ACC112 (cell line): Measurements from ENCODE around the gene GABBR2.

ENCODE experiments used
- H2AFZ ChIP-seq: fragments of 200-600 bp; sonication (generic); one replicate; pipeline ENCODE4 v1.6.0; 2017; ENCODE audit warnings: antibody characterized with exemption, low read length; ENCODE audit not compliant: unreplicated experiment
- H3K27ac ChIP-seq: fragments of 200-600 bp; sonication (generic); 2 replicates; pipeline ENCODE4 v1.5.1; 2014; ENCODE audit warnings: low read depth, mild to moderate bottlenecking, antibody characterized with exemption, low read length, moderate library complexity
- H3K27me3 ChIP-seq: fragments of 200-600 bp; sonication (generic); 2 replicates; pipeline ENCODE4 v1.6.1; 2014; ENCODE audit warnings: mild to moderate bottlenecking, antibody characterized with exemption, low read length, moderate library complexity, mixed read lengths; ENCODE audit not compliant: insufficient read depth
- H3K36me3 ChIP-seq: fragments of 200-600 bp; sonication (generic); 2 replicates; pipeline ENCODE4 v1.6.1; 2016; ENCODE audit warnings: mild to moderate bottlenecking, antibody characterized with exemption, low read length, moderate library complexity, mixed read lengths; ENCODE audit not compliant: insufficient read depth
- H3K4me1 ChIP-seq: fragments of 200-600 bp; sonication (generic); one replicate; pipeline ENCODE4 v1.6.1; 2016; ENCODE audit warnings: low read length, mixed read lengths; ENCODE audit not compliant: insufficient read depth, unreplicated experiment, control insufficient read depth
- H3K4me3 ChIP-seq: fragments of 200-600 bp; sonication (generic); 2 replicates; pipeline ENCODE4 v1.5.1; 2014; ENCODE audit warnings: mild to moderate bottlenecking, low read depth, low read length
- H3K79me2 ChIP-seq: fragments of 200-600 bp; sonication (generic); one replicate; pipeline ENCODE4 v1.6.0; 2016; ENCODE audit warnings: low read length; ENCODE audit not compliant: control insufficient read depth, unreplicated experiment, insufficient read depth

GABBR2 gene

DNA sequence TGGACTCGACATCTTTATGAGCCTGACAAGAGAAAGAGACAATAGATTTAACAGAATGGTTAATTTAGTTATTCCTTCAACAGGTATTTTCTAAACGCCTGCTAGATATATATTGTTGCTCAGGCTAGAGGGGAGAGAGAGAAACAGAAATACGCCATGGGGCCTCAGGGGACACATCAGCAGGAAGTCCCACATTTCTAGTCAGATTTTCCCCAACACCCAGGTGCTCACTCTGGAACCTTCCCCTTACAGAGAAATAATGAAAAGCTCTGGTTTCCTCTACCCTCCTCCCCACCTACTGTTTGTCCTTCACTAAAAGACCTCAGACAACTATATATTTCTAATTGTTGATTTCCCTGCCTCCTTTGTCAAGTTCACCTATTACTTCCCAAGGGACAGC is 323.0 kb downstream of the GABBR2 start:
- no peak overlapping the region for H3K27ac ChIP-seq
- H3K36me3 ChIP-seq: no peaks in the 10 kb centered on the region
- H3K4me3 ChIP-seq: no peak overlapping the region
- no peak overlapping the region for H2AFZ ChIP-seq
- no peaks in the 10 kb centered on the region for H3K27me3 ChIP-seq
- no peaks in the 10 kb centered on the region for H3K79me2 ChIP-seq
- H3K4me1 ChIP-seq: peaks cover 3% of the 10 kb centered on the region

GRCh38 chr9:98383758-98384157 is 325.0 kb downstream of the GABBR2 start:
- peaks cover 21% of the 10 kb centered on the region for H3K4me1 ChIP-seq
- no peak overlapping the region for H2AFZ ChIP-seq
- H3K27ac ChIP-seq: no peak overlapping the region
- H3K27me3 ChIP-seq: no peaks in the 10 kb centered on the region
- H3K4me3 ChIP-seq: no peak overlapping the region
- no peaks in the 10 kb centered on the region for H3K36me3 ChIP-seq
- H3K79me2 ChIP-seq: no peaks in the 10 kb centered on the region

DNA sequence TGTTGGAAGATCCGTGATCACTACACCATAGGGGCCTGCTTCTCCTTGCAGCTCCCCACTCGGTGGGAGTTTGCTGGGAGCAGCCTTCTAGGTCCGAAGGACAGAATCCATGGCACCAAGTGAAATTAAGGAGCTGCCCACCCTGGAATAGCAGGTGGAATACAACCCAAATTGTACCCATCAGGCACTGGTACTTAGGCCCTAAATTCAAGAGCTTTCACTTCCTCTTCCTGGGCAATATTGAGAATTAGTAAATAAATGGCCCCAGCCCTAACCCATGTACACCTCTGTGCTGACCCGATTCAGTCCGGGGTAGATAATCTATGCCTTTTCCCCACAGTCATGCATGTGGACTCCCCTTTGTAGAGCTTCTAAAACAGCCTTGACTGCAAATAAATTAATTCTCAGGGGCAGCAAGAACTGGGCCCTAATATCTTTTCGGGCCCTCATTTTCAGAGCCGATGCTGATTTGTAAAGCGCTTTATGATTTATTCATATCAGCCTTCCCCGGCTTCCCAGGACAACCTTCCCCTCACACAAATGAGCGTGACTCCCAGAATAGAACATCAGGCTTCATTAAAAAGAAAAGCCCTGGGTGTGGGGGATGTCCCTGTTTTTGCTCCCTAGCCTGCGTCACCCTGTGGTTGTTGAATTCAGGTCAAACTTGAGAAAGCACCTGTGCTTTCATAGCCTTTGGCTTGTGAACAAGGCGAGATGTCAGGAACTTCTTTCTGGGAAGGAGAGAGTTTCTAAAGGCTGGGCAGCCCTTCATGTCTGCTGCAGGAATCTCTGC is 327.2 kb downstream of the GABBR2 start:
- Histone ChIP-seq H2AFZ (no peak overlapping the region), H3K27me3 (no peaks in the 10 kb centered on the region), H3K36me3 (no peaks in the 10 kb centered on the region), H3K4me3 (no peak overlapping the region), H3K27ac (no peak overlapping the region), H3K4me1 (peaks cover 29% of the 10 kb centered on the region), H3K79me2 (no peaks in the 10 kb centered on the region)

- Histone ChIP-seq H2AFZ (peak overlapping the region; percentile 73), H3K79me2 (no peaks in the 10 kb centered on the region), H3K27ac (peak overlapping the region; percentile 65), H3K4me3 (peak overlapping the region; percentile 42; the same call in 1 of the 2 replicates), H3K27me3 (no peaks in the 10 kb centered on the region), H3K36me3 (no peaks in the 10 kb centered on the region), H3K4me1 (peaks cover 38% of the 10 kb centered on the region)
Measured at GRCh38 chr9:98380065-98380681, 328.6 kb downstream of the GABBR2 start.

DNA sequence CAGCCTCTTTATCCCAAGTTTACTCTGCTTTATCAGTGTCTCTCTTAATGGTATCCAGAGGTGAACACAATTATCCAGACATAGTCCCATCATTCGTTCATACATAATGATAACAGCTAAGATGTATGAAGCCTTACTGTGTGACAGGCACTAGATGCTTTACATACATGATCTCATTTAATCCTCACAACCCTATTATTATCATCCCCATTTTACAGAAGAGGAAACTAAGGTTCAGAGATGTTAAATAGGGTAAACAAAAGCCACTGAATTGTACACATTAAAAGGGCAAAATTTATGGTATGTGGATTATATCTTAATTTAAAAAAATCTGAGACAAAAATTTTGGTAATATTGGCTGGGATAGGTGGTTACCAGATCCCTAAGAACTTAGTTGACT is 329.2 kb downstream of the GABBR2 start:
- no peaks in the 10 kb centered on the region for H3K27me3 ChIP-seq
- peak overlapping the region; percentile 73 for H2AFZ ChIP-seq
- peak overlapping the region; percentile 65 for H3K27ac ChIP-seq
- no peaks in the 10 kb centered on the region for H3K36me3 ChIP-seq
- no peaks in the 10 kb centered on the region for H3K79me2 ChIP-seq
- H3K4me3 ChIP-seq: peak overlapping the region; percentile 42; the same call in 1 of the 2 replicates
- H3K4me1 ChIP-seq: peaks cover 44% of the 10 kb centered on the region

- Histone ChIP-seq H3K36me3 (no peaks in the 10 kb centered on the region), H3K79me2 (no peaks in the 10 kb centered on the region), H3K4me1 (peaks cover 51% of the 10 kb centered on the region), H3K4me3 (no peak overlapping the region), H3K27ac (peak overlapping the region; percentile 31), H2AFZ (no peak overlapping the region), H3K27me3 (no peaks in the 10 kb centered on the region)
Measured at GRCh38 chr9:98378794-98379193, 329.9 kb downstream of the GABBR2 start.

GRCh38 chr9:98378206-98378780 is 330.4 kb downstream of the GABBR2 start:
- peaks cover 56% of the 10 kb centered on the region for H3K4me1 ChIP-seq
- no peak overlapping the region for H3K4me3 ChIP-seq
- H3K79me2 ChIP-seq: no peaks in the 10 kb centered on the region
- H3K36me3 ChIP-seq: no peaks in the 10 kb centered on the region
- H3K27me3 ChIP-seq: no peaks in the 10 kb centered on the region
- H3K27ac ChIP-seq: peak overlapping the region; percentile 31
- H2AFZ ChIP-seq: no peak overlapping the region

DNA sequence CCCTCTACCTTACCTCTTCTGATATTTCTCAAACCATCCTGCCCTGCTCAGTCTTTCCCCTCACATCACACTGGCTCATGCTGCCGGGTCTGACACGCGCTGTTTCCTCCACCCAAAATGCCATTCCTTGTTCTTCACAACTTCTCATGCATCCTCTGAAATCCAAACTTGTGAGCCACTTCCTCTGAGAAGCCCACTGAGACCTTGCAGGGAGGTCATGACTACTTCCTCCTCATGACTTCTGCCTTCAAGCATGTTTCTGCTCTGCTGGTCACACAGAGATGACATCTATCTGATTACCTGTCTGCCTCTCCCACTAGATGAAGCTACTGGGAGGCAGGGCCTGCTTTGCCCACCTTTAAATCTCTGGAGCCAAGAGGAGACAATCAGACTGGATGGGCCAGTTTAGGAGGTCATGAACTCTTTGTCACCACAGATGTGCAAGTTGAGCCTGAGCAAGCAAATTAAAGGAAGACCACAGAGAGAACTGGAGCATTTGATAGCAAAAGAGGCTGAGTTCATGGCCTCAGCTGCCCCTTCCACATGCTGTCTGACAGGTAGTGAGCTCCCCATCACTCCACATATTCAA is 333.5 kb downstream of the GABBR2 start:
- no peaks in the 10 kb centered on the region for H3K79me2 ChIP-seq
- H3K27me3 ChIP-seq: no peaks in the 10 kb centered on the region
- H3K4me3 ChIP-seq: peak overlapping the region; percentile 5; the same call in 1 of the 2 replicates
- no peaks in the 10 kb centered on the region for H3K36me3 ChIP-seq
- peak overlapping the region; percentile 28 for H2AFZ ChIP-seq
- H3K4me1 ChIP-seq: peaks cover 52% of the 10 kb centered on the region
- H3K27ac ChIP-seq: peak overlapping the region; percentile 87

GRCh38 chr9:98374385-98375051 is 334.2 kb downstream of the GABBR2 start:
- H3K27ac ChIP-seq: peak overlapping the region; percentile 87
- peak overlapping the region; percentile 28 for H2AFZ ChIP-seq
- H3K79me2 ChIP-seq: no peaks in the 10 kb centered on the region
- no peaks in the 10 kb centered on the region for H3K27me3 ChIP-seq
- peaks cover 45% of the 10 kb centered on the region for H3K4me1 ChIP-seq
- peak overlapping the region; percentile 5; the same call in 1 of the 2 replicates for H3K4me3 ChIP-seq
- H3K36me3 ChIP-seq: no peaks in the 10 kb centered on the region

GRCh38 chr9:98373609-98374008 is 335.1 kb downstream of the GABBR2 start:
- Histone ChIP-seq H3K27me3 (no peaks in the 10 kb centered on the region), H3K27ac (peak overlapping the region; percentile 87), H2AFZ (no peak overlapping the region), H3K79me2 (no peaks in the 10 kb centered on the region), H3K4me1 (peaks cover 37% of the 10 kb centered on the region), H3K4me3 (no peak overlapping the region), H3K36me3 (no peaks in the 10 kb centered on the region)
